RWPE1 (cell line): ENCODE results near the gene FKBP4.

Source experiments
- CTCF ChIA-PET: fragments of 350-600 bp; sonication (Branson Sonifier 250); formaldehyde crosslinking; extraction: SDS; loops from one replicate; lab custom pipeline; 2021; lab: Yijun Ruan, JAX
- POLR2A ChIA-PET: fragments of 400-600 bp; formaldehyde crosslinking; extraction: SDS; loops from one replicate; lab custom pipeline; 2020; ENCODE audit warnings: antibody characterized with exemption; ENCODE audit not compliant: low non-redundant PET; lab: Yijun Ruan, JAX
- DNase-seq: peaks from one replicate; pipeline ENCODE4 v3.0.0; 2012; ENCODE audit warnings: low spot score
- H3K27ac ChIP-seq: fragments of 450-650 bp; 2 replicates; pipeline ENCODE4 v1.5.1; 2017
- CTCF ChIP-seq: fragments of 450-650 bp; conservative IDR thresholded peaks from 2 replicates; pipeline ENCODE4 v1.5.1; 2017; ENCODE audit warnings: low read depth, mild to moderate bottlenecking

Gene FKBP4

GRCh38 chr12:2794736-2795289, at the start of gene FKBP4:
TSS of gene FKBP4 (plus strand) at chr12:2794970. CDS start at chr12:2795140, 170 bp downstream.
- peak within 1 kb of the TSS; percentile 67 for H3K27ac ChIP-seq
- no peak for TF ChIP-seq CTCF
- CTCF ChIA-PET: interaction anchor here (1.2 to 2.0 kb wide), 2 partner anchors 11 to 112 kb away, joined by 3 to 12 read pairs; no protein-coding TSS in a partner anchor
- DNase-seq: peak; percentile 94
- POLR2A ChIA-PET: interaction anchor here (0.7 kb wide), 1 partner anchor 154 kb away, joined by 3 read pairs; no protein-coding TSS in a partner anchor

- TF ChIP-seq CTCF: no peak
- no peak for DNase-seq
- CTCF ChIA-PET: no interaction called here
- POLR2A ChIA-PET: no interaction called here
- no peak overlapping the region for H3K27ac ChIP-seq
These were observed 49.1 kb upstream of the FKBP4 start for GRCh38 chr12:2745655-2746054.

GRCh38 chr12:2749580-2749979, 45.2 kb upstream of the FKBP4 start:
- no peak for DNase-seq
- CTCF ChIA-PET: interaction anchor here (0.6 kb wide), 1 partner anchor 972 kb away, joined by 3 read pairs; no protein-coding TSS in a partner anchor
- no peak for TF ChIP-seq CTCF
- H3K27ac ChIP-seq: no peak overlapping the region
- POLR2A ChIA-PET: no interaction called here

- CTCF ChIA-PET: interaction anchor here (1.1 kb wide), 1 partner anchor 34 kb away, joined by 4 read pairs; no protein-coding TSS in a partner anchor
- DNase-seq: no peak
- POLR2A ChIA-PET: no interaction called here
- no peak overlapping the region for H3K27ac ChIP-seq
- TF ChIP-seq CTCF: no peak
These were observed 44.6 kb upstream of the FKBP4 start for GRCh38 chr12:2750185-2750584.

GRCh38 chr12:2751230-2751629, 43.5 kb upstream of the FKBP4 start:
- ChIA-PET CTCF (interaction anchor here (1.1 kb wide), 1 partner anchor 33 kb away, joined by 4 read pairs; no protein-coding TSS in a partner anchor), POLR2A (no interaction called here)
- DNase-seq: no peak
- TF ChIP-seq CTCF: no peak
- no peak overlapping the region for H3K27ac ChIP-seq

GRCh38 chr12:2751686-2752085, 43.1 kb upstream of the FKBP4 start:
- TF ChIP-seq CTCF: no peak
- POLR2A ChIA-PET: no interaction called here
- H3K27ac ChIP-seq: no peak overlapping the region
- CTCF ChIA-PET: interaction anchor here (0.9 kb wide), 1 partner anchor 33 kb away, joined by 4 read pairs; no protein-coding TSS in a partner anchor
- no peak for DNase-seq
